Rectal smooth muscle tissue (tissue), 1 donor: ENCODE measurements around the gene GPC6.

Source experiments
- H3K27ac ChIP-seq: one replicate; pipeline ENCODE4 v1.7.0; 2013; ENCODE audit warnings: low read depth, low read length, inconsistent platforms
- H3K27me3 ChIP-seq: one replicate; pipeline ENCODE4 v1.7.0; 2013; ENCODE audit warnings: low read length; ENCODE audit not compliant: control insufficient read depth, insufficient read depth
- H3K36me3 ChIP-seq: one replicate; pipeline ENCODE4 v1.7.0; 2013; ENCODE audit warnings: low read length; ENCODE audit not compliant: control insufficient read depth, insufficient read depth
- H3K4me1 ChIP-seq: one replicate; pipeline ENCODE4 v1.7.0; 2013; ENCODE audit warnings: low read length; ENCODE audit not compliant: control insufficient read depth, insufficient read depth
- H3K4me3 ChIP-seq: one replicate; pipeline ENCODE4 v1.7.0; 2013; ENCODE audit warnings: low read length
- H3K9ac ChIP-seq: one replicate; pipeline ENCODE4 v1.7.0; 2013; ENCODE audit warnings: low read length

Gene GPC6

DNA sequence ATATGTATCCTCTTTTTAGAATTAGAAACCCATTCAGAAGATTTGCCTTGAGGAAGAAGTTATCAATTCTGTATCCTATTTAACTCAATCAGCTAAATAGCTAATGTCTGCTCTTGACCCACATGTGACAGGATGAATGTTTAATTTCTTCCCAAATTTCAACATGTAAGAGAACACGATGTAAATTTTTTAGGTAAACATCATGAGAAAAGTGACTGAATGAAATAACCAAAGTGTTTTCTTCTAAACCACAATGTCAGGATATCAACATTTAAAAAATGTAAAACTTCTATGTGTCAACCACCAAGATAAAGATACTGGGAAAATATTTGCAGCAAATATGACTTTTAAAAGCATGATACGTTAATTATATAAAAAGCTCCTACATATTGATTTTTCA, 950.4 kb downstream of the GPC6 start:
- Histone ChIP-seq H3K9ac (no peak overlapping the region), H3K27me3 (no peaks in the 10 kb centered on the region), H3K36me3 (no peaks in the 10 kb centered on the region), H3K27ac (no peak overlapping the region), H3K4me1 (no peaks in the 10 kb centered on the region), H3K4me3 (no peak overlapping the region)

DNA sequence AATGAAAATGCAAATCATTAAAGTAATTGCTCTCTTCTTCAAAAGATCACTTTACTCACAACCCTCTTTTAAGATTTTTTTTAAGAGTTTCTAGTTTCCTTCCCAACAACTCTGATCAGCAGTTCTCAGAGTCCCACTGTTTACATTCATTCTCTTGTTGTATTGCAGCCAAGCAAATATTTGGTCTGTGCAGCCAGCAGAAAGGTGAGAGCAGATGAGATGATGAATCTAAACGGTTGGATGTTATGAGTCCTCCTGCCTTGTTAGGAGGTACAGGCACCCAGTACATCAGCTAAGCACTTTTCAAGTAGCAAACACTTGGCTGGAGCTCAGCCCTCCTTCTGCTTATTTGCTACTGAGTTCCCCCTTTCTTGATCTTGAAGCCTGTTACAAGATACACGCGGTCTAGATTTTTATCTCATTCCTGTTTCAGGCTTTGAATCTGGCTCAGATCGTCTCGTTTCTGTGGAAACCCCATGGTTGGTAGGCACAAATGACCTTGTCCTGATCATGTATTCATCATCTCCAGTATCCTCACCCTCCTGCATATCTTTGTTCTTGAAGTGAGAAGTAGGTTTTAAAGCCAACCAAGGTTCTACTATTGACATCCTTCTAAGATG, 952.1 kb downstream of the GPC6 start:
- Histone ChIP-seq H3K27me3 (no peaks in the 10 kb centered on the region), H3K36me3 (no peaks in the 10 kb centered on the region)

DNA sequence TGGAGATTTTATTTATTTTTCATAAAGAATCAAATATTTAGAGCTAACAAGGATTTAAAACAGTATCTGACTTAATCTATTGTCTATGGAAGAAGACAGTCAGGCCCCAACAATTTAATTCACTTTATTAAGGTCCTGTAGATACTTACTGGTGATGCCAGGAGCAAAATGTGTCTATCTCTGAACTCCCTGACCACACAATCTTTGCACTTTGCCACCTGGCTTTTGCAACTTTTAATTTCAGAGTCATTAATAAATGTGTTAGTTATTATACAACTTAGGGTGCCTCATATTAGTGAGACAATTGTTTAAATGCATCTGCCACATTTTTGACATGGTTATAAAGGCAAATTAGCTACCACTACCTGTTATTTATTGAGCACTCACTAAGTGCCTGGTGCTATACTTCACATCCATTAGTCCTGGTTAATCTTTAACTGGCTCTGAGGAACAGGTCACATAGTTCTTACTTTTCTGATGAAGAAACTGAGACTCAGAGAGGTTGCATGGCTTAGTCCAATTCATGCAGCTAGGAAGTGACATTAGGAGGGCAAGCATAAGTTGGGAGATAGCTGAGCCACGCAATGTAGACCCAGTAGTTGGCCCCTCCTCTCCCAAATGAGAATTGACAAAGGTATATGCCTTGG, 955.0 kb downstream of the GPC6 start:
- H3K27ac ChIP-seq, result no peak overlapping the region
- H3K4me3 ChIP-seq, result no peak overlapping the region
- no peaks in the 10 kb centered on the region for H3K36me3 ChIP-seq
- no peaks in the 10 kb centered on the region for H3K27me3 ChIP-seq
- no peaks in the 10 kb centered on the region for H3K4me1 ChIP-seq
- no peak overlapping the region for H3K9ac ChIP-seq

More for the DNA sequence above, 952.1 kb downstream of the GPC6 start:
- Histone ChIP-seq H3K4me3 (no peak overlapping the region), H3K27ac (no peak overlapping the region), H3K4me1 (no peaks in the 10 kb centered on the region), H3K9ac (no peak overlapping the region)

DNA sequence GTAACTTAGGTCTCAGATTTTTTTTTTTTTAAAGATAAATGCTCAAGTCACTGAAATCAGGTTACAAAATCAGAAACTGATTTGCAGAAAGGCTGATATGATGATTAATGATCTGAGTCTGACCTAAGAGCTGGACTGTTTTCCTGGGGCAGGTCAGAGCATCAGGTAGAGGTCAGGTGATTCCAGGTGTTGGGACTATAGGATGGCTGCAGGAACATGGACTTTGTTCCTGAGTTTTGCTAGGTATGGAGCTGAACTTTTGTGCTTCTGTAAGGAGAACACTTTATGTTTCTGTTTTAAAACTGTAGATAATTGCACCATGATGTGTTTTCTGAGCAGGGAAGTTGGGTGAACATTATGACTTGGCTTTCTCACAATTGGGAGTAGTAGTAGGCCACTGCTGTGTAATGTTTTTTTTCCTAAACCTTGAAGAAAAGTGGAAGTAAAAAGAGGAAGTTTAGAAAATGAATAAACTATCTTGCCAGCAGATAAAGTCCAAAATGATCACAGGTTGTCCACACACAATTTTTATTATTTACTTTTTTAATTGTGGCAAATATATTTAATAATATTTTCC, 955.7 kb downstream of the GPC6 start:
- no peak overlapping the region for H3K4me3 ChIP-seq
- no peak overlapping the region for H3K27ac ChIP-seq
- H3K9ac ChIP-seq, result no peak overlapping the region
- no peaks in the 10 kb centered on the region for H3K27me3 ChIP-seq
- H3K36me3 ChIP-seq, result no peaks in the 10 kb centered on the region
- H3K4me1 ChIP-seq, result no peaks in the 10 kb centered on the region

DNA sequence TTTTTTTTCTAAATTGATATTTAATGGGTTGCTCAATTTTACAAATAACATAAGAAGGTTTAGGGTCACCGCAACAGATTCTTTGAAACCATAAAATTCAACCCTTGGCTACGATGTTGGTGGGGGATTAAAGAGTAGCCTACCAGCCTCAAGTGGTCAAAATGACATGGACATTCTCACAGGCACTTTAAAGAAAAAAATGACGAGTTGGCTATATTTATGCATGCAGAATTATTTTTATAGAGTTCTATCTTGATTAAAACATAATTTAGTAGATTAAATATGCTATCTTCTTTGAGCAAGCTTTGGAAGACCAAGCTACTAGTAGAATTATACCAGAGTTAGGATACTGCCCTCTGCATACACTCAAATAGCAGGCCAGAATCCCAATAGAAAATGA, 959.9 kb downstream of the GPC6 start:
- no peaks in the 10 kb centered on the region for H3K27me3 ChIP-seq
- no peaks in the 10 kb centered on the region for H3K36me3 ChIP-seq
- H3K4me3 ChIP-seq, result no peak overlapping the region
- H3K4me1 ChIP-seq, result no peaks in the 10 kb centered on the region
- no peak overlapping the region for H3K27ac ChIP-seq
- H3K9ac ChIP-seq, result no peak overlapping the region

DNA sequence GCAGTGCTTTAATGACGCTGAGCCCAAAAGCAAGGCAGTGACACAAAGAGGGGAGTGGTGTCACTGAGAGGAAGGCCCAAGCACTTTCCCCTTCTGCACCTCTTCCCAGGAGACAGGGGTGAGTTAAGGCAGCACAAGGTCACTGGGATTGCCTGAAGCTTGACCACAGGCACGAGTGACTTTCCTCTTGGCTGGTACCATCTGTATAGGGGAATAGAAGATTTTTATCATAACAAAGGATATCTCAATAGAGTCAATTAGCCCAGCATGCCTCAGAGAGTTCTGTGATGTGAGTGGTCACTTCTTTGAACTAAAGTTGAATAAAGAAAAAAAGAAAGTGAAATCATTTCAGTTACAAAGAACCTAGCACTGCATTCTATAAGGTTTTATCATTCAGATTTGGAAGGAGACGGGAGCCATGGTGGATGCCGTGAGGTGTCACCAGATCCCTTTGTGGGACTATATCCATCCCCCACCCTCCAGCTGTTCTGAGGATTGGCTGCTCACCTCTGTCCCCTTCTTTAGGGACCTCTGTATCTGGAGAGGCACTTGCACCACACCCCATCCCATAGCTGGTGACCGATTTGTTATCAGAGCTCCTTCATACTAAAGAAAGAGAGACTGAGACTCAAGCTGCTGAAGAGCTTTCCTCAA, 961.7 kb downstream of the GPC6 start:
- no peak overlapping the region for H3K27ac ChIP-seq
- H3K9ac ChIP-seq, result no peak overlapping the region
- H3K4me1 ChIP-seq, result no peaks in the 10 kb centered on the region
- no peaks in the 10 kb centered on the region for H3K27me3 ChIP-seq
- no peaks in the 10 kb centered on the region for H3K36me3 ChIP-seq
- no peak overlapping the region for H3K4me3 ChIP-seq

DNA sequence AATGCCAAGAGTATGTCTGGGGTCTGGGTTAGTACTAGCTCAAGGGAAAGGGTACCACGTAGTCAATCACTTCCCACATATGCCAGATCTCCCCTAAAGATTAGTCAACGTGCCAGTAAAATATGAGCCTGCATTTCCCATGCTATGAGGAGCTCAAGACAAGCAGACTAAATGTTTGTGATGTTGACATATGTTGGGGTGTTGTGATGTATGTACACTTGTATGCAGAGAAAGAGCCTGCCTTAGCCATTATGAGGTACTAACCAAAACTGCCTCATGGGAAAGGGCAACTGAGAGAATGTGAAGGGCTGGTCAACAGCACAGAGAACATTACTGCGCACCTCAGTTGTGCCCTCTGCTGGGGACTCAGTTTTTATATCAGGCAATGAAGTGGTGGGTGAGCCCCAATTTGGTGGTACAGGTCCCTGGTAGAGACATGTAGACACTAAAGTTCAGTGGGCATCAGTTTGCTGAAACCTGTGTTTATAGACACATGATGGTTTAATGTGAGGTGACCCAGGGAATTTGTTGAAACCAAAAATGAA, 965.9 kb downstream of the GPC6 start:
- H3K27me3 ChIP-seq, result no peaks in the 10 kb centered on the region
- no peak overlapping the region for H3K27ac ChIP-seq
- no peak overlapping the region for H3K9ac ChIP-seq
- H3K36me3 ChIP-seq, result no peaks in the 10 kb centered on the region
- H3K4me3 ChIP-seq, result no peak overlapping the region
- H3K4me1 ChIP-seq, result no peaks in the 10 kb centered on the region

DNA sequence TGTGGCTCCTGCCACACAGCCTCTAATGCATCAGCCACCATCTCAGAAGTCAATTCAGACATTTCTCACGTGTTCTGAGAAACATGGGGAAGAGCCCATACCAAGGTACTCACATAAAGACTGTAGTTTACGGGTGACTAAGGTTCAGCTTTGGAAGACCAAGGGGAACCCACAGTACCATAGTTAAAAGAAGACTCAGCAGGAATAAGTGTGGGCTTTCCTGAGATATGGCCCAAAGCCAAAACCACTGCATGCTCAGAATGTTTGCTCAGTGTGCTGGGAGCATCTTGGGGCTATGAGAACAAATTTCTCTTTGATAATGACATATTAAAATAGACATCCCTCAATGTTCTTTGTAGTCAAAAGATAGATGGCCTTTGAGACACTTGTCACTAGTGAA, 969.1 kb downstream of the GPC6 start:
- H3K4me1 ChIP-seq, result no peaks in the 10 kb centered on the region
- no peak overlapping the region for H3K9ac ChIP-seq
- H3K27ac ChIP-seq, result no peak overlapping the region
- H3K4me3 ChIP-seq, result no peak overlapping the region
- no peaks in the 10 kb centered on the region for H3K27me3 ChIP-seq
- H3K36me3 ChIP-seq, result no peaks in the 10 kb centered on the region

DNA sequence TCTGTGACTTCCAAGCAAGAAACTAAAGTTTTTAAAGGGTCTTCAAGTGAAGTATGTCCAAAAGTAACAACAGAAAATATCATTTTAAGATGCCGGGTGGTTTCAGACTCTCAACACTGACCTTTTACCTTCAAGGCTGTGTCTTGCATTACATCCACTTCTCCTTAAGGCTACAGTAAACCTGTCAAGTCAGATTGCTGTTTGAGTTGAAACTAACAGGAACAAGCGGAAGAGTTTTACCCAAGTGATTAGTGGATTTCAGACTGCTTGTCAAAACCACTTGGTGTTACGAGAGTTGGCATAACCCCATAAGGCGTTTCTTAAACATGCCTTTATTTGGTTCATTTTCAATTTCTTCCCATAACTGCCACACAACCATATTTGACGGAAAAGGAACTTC, 969.8 kb downstream of the GPC6 start:
- no peaks in the 10 kb centered on the region for H3K4me1 ChIP-seq
- no peak overlapping the region for H3K27ac ChIP-seq
- H3K4me3 ChIP-seq, result no peak overlapping the region
- H3K36me3 ChIP-seq, result no peaks in the 10 kb centered on the region
- H3K9ac ChIP-seq, result no peak overlapping the region
- H3K27me3 ChIP-seq, result no peaks in the 10 kb centered on the region

DNA sequence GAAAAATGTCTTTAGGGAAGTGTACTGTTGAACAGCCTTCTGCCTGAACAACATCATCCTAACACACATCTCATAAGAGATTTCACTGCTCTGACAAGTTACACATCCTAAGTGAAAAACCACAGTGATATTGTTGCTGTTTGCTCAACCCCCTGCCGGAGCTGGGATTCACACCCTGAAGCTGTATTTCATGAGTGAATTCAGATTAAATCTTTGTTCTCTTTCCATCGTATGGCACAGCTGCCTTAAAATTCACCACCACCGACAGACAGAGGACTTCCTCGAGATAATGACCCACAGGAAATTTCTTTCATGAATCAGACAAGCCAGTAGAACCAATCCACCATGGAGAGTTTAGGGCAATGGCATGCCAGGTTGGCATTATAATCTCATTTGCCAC, 972.1 kb downstream of the GPC6 start:
- H3K9ac ChIP-seq, result no peak overlapping the region
- H3K4me1 ChIP-seq, result no peaks in the 10 kb centered on the region
- no peak overlapping the region for H3K4me3 ChIP-seq
- H3K36me3 ChIP-seq, result no peaks in the 10 kb centered on the region
- no peak overlapping the region for H3K27ac ChIP-seq
- no peaks in the 10 kb centered on the region for H3K27me3 ChIP-seq

DNA sequence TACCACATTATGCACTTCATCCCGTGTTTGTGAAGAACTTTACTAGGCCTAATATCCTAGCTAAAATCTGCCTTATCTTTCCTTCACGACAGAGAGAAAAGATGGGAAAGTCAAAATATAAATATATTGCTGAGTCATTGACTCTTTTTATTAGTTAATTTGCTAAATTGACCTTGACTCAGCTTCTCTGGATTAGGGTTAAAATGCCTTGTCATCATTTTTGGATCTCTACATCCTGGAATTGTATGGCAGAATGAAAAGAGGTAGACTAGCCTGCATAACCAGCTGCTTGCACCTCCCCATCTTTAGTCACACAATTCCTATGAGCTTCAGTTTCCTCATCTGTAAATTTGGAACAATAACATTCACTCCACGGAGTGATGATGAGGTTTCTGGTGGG, 972.5 kb downstream of the GPC6 start:
- H3K36me3 ChIP-seq, result no peaks in the 10 kb centered on the region
- H3K9ac ChIP-seq, result no peak overlapping the region
- no peak overlapping the region for H3K4me3 ChIP-seq
- H3K4me1 ChIP-seq, result no peaks in the 10 kb centered on the region
- no peaks in the 10 kb centered on the region for H3K27me3 ChIP-seq
- H3K27ac ChIP-seq, result no peak overlapping the region

DNA sequence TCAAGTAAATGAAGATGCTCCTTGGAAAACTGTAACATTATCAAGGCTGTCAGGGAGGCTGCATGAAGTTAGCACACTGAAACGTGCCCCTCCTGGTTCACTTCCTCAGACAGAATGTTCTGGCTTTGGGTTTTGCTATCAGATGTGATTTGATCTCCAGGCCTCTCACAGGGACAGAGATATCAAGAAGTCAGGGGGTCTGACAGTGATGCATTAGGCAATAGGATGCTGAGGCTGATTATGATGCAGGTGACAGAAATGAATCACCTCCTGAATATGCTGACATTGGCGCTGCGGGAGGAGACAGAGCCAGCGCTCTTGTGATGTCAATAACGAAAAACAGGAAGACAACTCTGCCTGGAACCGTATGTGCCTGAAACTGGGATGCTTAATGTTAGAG, 974.4 kb downstream of the GPC6 start:
- no peak overlapping the region for H3K4me3 ChIP-seq
- H3K9ac ChIP-seq, result no peak overlapping the region

More for the DNA sequence above, 974.4 kb downstream of the GPC6 start:
- Histone ChIP-seq H3K27me3 (no peaks in the 10 kb centered on the region), H3K4me1 (no peaks in the 10 kb centered on the region), H3K27ac (no peak overlapping the region), H3K36me3 (no peaks in the 10 kb centered on the region)
